Gastrocnemius medialis (tissue), 4 donors: ENCODE data around the gene MKNK1.

Experiments used
- CTCF ChIP-seq, 5 experiments: fragments of 450-650 bp in 3 of 5; fragments of 200-600 bp in 2 of 5; sonication (generic) in 2 of 5; IDR thresholded peaks in 4 of 5; conservative IDR thresholded peaks in 1 of 5; 1 replicate in 4 of 5; 2 replicates in 1 of 5; pipeline ENCODE4 v1.5.1; 2016 to 2019; ENCODE audit warnings: antibody characterized with exemption in 5 of 5, mild to moderate bottlenecking in 3 of 5, moderate library complexity in 3 of 5
- POLR2A ChIP-seq, 2 donors: fragments of 450-650 bp; IDR thresholded peaks; one replicate each; pipeline ENCODE4 v1.6.1; 2017; ENCODE audit warnings: antibody characterized with exemption in 2 of 2, mild to moderate bottlenecking in 2 of 2, moderate library complexity in 2 of 2

GRCh38 chr1:46639547-46639946 is 35.5 kb upstream of the MKNK1 start:
- TF ChIP-seq CTCF (IDR thresholded peaks at IDR 0.05 in 4 of 5, conservative IDR thresholded peaks at IDR 0.05 in 1 of 5) (no peak), POLR2A (IDR thresholded peaks at IDR 0.05) (no peak)
